GM12872 (cell line): Measurements from ENCODE around the gene BMP8B.
"Not testable (repeated sequence)": the region's sequence is repeated elsewhere in the genome, so short reads cannot be mapped to it uniquely, and the experiment has no call there.

Experiments
- CTCF ChIP-seq: IDR thresholded peaks from 3 replicates; pipeline ENCODE4 v1.5.1; 2011; ENCODE audit warnings: low read depth, mild to moderate bottlenecking, low read length, moderate library complexity; ENCODE audit not compliant: insufficient read depth

The BMP8B gene

GRCh38 chr1:39776400-39776713 lies 12.3 kb downstream of the BMP8B start:
- TF ChIP-seq CTCF = no peak

- TF ChIP-seq CTCF = not testable (repeated sequence)
Observed at GRCh38 chr1:39771022-39771532, 17.6 kb downstream of the BMP8B start, which contains the start of gene OXCT2. OXCT2 (minus strand) TSS chr1:39771348; CDS start chr1:39771255, 93 bp downstream.

GRCh38 chr1:39762550-39763540 lies 25.8 kb downstream of the BMP8B start:
- no peak for TF ChIP-seq CTCF

GRCh38 chr1:39761557-39762260 lies 27.0 kb downstream of the BMP8B start:
- no peak for TF ChIP-seq CTCF

GRCh38 chr1:39761016-39761415 lies 27.6 kb downstream of the BMP8B start:
- no peak for TF ChIP-seq CTCF

- TF ChIP-seq CTCF = no peak
Observed at GRCh38 chr1:39760074-39761008, 28.3 kb downstream of the BMP8B start.
